K562 (cell line): Measurements from ENCODE around the gene FERMT3. TPM values are rescaled to one million over a fixed set of nuclear protein-coding genes. Genes with fewer than 3 reads are reported as not detected.

ENCODE experiments used
- ATF7 ChIP-seq: fragments of 450-650 bp; IDR thresholded peaks from 2 replicates; pipeline ENCODE4 v1.7.1; 2014; ENCODE audit warnings: mild to moderate bottlenecking, moderate library complexity
- CBX3 ChIP-seq, 2 experiments: IDR thresholded peaks; 1 replicate in 1 of 2; 2 replicates in 1 of 2; pipeline ENCODE4 v1.6.1; 2012; ENCODE audit warnings: inconsistent platforms in 2 of 2, low read length in 2 of 2, borderline replicate concordance in 1 of 2, control low read depth in 1 of 2
- CGGBP1 ChIP-seq: fragments of 250-450 bp; sonication (Bioruptor Pico); IDR thresholded peaks from 2 replicates; pipeline ENCODE4 v1.9.0; 2021; ENCODE audit warnings: mild to moderate bottlenecking
- CSDE1 ChIP-seq, 2 experiments: fragments of 450-650 bp; IDR thresholded peaks; 2 replicates each; pipeline ENCODE4 v1.6.1; 2016; ENCODE audit warnings: mild to moderate bottlenecking in 1 of 2
- CTCF ChIP-seq, 3 experiments: IDR thresholded peaks in 2 of 3; conservative IDR thresholded peaks in 1 of 3; 2 replicates each; pipeline ENCODE4 v1.5.1; 2011 to 2012; ENCODE audit warnings: low read length in 3 of 3, mild to moderate bottlenecking in 3 of 3, control low read depth in 2 of 3, improper control_type of control experiment in 1 of 3, inconsistent platforms in 1 of 3, low read depth in 1 of 3, mixed read lengths in 1 of 3, moderate library complexity in 1 of 3; ENCODE audit not compliant: insufficient read depth in 2 of 3
- E4F1 ChIP-seq: fragments of 250-450 bp; sonication (Bioruptor Pico); IDR thresholded peaks from 2 replicates; pipeline ENCODE4 v1.5.0; 2021; ENCODE audit warnings: mild to moderate bottlenecking, borderline replicate concordance
- FOSL1 ChIP-seq: fragments of 200-800 bp; sonication (Bioruptor generic); conservative IDR thresholded peaks from 2 replicates; pipeline ENCODE4 v1.6.1; 2016; ENCODE audit warnings: missing genetic modification characterization, missing compliant biosample characterization
- KAT7 ChIP-seq: sonication (generic); formaldehyde crosslinking; IDR thresholded peaks from 2 replicates; pipeline ENCODE4 v1.8.0; 2022; ENCODE audit warnings: missing genetic modification reagents, mild to moderate bottlenecking, borderline replicate concordance
- MCM3 ChIP-seq: fragments of 450-650 bp; IDR thresholded peaks from 2 replicates; pipeline ENCODE4 v1.6.1; 2016
- POLR2B ChIP-seq: fragments of 450-650 bp; IDR thresholded peaks from 2 replicates; pipeline ENCODE4 v1.6.1; 2018; ENCODE audit warnings: low read depth; ENCODE audit not compliant: partially characterized antibody
- RAD21 ChIP-seq, 2 experiments: fragments of 250-450 bp in 1 of 2; fragments of 450-650 bp in 1 of 2; sonication (Bioruptor Pico) in 1 of 2; formaldehyde crosslinking in 1 of 2; IDR thresholded peaks in 1 of 2; conservative IDR thresholded peaks in 1 of 2; 2 replicates each; pipeline versions ENCODE4 v1.4.0 to v1.8.0; 2020 to 2022; ENCODE audit warnings: mild to moderate bottlenecking in 2 of 2, moderate library complexity in 1 of 2
- RREB1 ChIP-seq: fragments of 250-450 bp; sonication (Bioruptor Pico); IDR thresholded peaks from 2 replicates; pipeline ENCODE4 v1.4.0; 2020
- SMAD2 ChIP-seq: fragments of 150-350 bp; IDR thresholded peaks from 2 replicates; pipeline ENCODE4 v1.6.1; 2014; ENCODE audit warnings: low read depth, mild to moderate bottlenecking, low read length
- TCFL5 ChIP-seq: fragments of 250-450 bp; sonication (Bioruptor Pico); conservative IDR thresholded peaks from 2 replicates; pipeline ENCODE4 v1.6.1; 2021; ENCODE audit warnings: mild to moderate bottlenecking, moderate library complexity, matching md5 sums
- WHSC1 ChIP-seq: IDR thresholded peaks from one replicate; pipeline ENCODE4 v1.6.1; 2012; ENCODE audit warnings: low read length, control low read depth, inconsistent platforms
- ZBTB1 ChIP-seq: sonication (generic); formaldehyde crosslinking; IDR thresholded peaks from 2 replicates; pipeline ENCODE4 v1.8.1; 2023; ENCODE audit warnings: missing genetic modification reagents, low read depth, mild to moderate bottlenecking, borderline replicate concordance
- ZNF124 ChIP-seq: sonication (generic); formaldehyde crosslinking; IDR thresholded peaks from 2 replicates; pipeline ENCODE4 v1.8.1; 2022; ENCODE audit warnings: missing genetic modification reagents
- polyA plus RNA-seq, 8 experiments: library from polyadenylated mRNA; depleted of rRNA in 4 of 8; stranded (reverse) in 5 of 8; unstranded in 3 of 8; fragments of >200 nt; fragmentation: Nextera tagmentation in 2 of 8; fragmentation: Illumina TruSeq in 1 of 8; extraction: Ambion mirVana in 2 of 8; extraction: Trizol in 1 of 8; gene quantifications; 2 replicates each; pipeline versions ENCODE4 v1.2.1 to v1.2.3, GENCODE V29; 2011 to 2014; ENCODE audit warnings: inconsistent platforms in 1 of 8, missing spikeins in 1 of 8
- total RNA-seq, 7 experiments: library from RNA; depleted of rRNA in 6 of 7; stranded (reverse); fragments of >200 nt in 6 of 7; fragmentation: Illumina TruSeq in 2 of 7; extraction: Trizol in 2 of 7; gene quantifications; 2 replicates each; pipeline versions ENCODE4 v1.2.1 to v1.2.3, GENCODE V29; 2011 to 2021; ENCODE audit warnings: low replicate concordance in 1 of 7

FERMT3 gene
- total and polyA plus RNA-seq, 9 of the 15 experiments (the other 6 are each of a cell fraction or from before 2014, with no cell fraction given), result 3.2 to 275 (median 79.7) TPM

- TF ChIP-seq RREB1 (CRISPR knock-in tag) (no peak), CBX3 (IDR thresholded peaks at IDR 0.05; ENCODE audit: borderline replicate concordance in 1 of 2, low read length in 2 of 2) (no peak), CTCF (IDR thresholded peaks at IDR 0.05 in 2 of 3, conservative IDR thresholded peaks at IDR 0.05 in 1 of 3; ENCODE audit: insufficient read depth in 2 of 3, low read depth in 1 of 3, low read length in 3 of 3) (peak; percentile 19 to 38 (median 30); a peak in 3 of 6 replicates), CSDE1 (IDR thresholded peaks at IDR 0.05) (no peak), ZNF124 (CRISPR knock-in tag) (no peak), CGGBP1 (CRISPR knock-in tag) (no peak), POLR2B (peak; percentile 55), WHSC1 (no peak), SMAD2 (no peak), ZBTB1 (peak; percentile 45; the same call in 1 of the 2 replicates), E4F1 (CRISPR knock-in tag) (no peak), RAD21 (CRISPR knock-in tag; conservative IDR thresholded peaks at IDR 0.05 in 1 of 2, IDR thresholded peaks at IDR 0.05 in 1 of 2) (peak in 1 of 2 experiments; percentile 7; a peak in 2 of 4 replicates), TCFL5 (CRISPR knock-in tag) (no peak), ATF7 (peak; percentile 41), FOSL1 (tag) (no peak), KAT7 (CRISPR knock-in tag) (peak; percentile 90), MCM3 (no peak)
These were observed 19.3 kb downstream of the FERMT3 start, which contains the start of the genes NUDT22 and TRPT1 (continued) for GRCh38 chr11:64225608-64226506.
